GM18526 (cell line): ENCODE data around the gene DLK1.

Source experiments
- POLR2A ChIP-seq: IDR thresholded peaks from 3 replicates; pipeline ENCODE4 v1.6.1; 2011; ENCODE audit not compliant: insufficient read length; ENCODE audit errors: extremely low read depth

Gene DLK1

GRCh38 chr14:100688598-100689461 is 37.9 kb upstream of the DLK1 start:
- no peak for TF ChIP-seq POLR2A

- TF ChIP-seq POLR2A = no peak
Measured at GRCh38 chr14:100690672-100691071, 36.0 kb upstream of the DLK1 start.

- no peak for TF ChIP-seq POLR2A
Measured at GRCh38 chr14:100691395-100692056, 35.2 kb upstream of the DLK1 start.

- no peak for TF ChIP-seq POLR2A
Measured at GRCh38 chr14:100692256-100692655, 34.4 kb upstream of the DLK1 start.

GRCh38 chr14:100692859-100693558 is 33.7 kb upstream of the DLK1 start:
- TF ChIP-seq POLR2A = no peak

- no peak for TF ChIP-seq POLR2A
Measured at GRCh38 chr14:100693877-100694578, 32.7 kb upstream of the DLK1 start.

- no peak for TF ChIP-seq POLR2A
Measured at GRCh38 chr14:100694579-100695422, 31.9 kb upstream of the DLK1 start.

- no peak for TF ChIP-seq POLR2A
Measured at GRCh38 chr14:100695423-100695738, 31.3 kb upstream of the DLK1 start.

GRCh38 chr14:100696008-100696407 is 30.7 kb upstream of the DLK1 start:
- no peak for TF ChIP-seq POLR2A

- TF ChIP-seq POLR2A = no peak
Measured at GRCh38 chr14:100696590-100696989, 30.1 kb upstream of the DLK1 start.

GRCh38 chr14:100698066-100698465 is 28.6 kb upstream of the DLK1 start:
- no peak for TF ChIP-seq POLR2A

GRCh38 chr14:100698666-100699448 is 27.8 kb upstream of the DLK1 start:
- TF ChIP-seq POLR2A = no peak

- TF ChIP-seq POLR2A = no peak
Measured at GRCh38 chr14:100701314-100701713, 25.4 kb upstream of the DLK1 start.

- no peak for TF ChIP-seq POLR2A
Measured at GRCh38 chr14:100702590-100702989, 24.1 kb upstream of the DLK1 start.
